Measurements from ENCODE around the gene DCN.

The DCN gene

DNA sequence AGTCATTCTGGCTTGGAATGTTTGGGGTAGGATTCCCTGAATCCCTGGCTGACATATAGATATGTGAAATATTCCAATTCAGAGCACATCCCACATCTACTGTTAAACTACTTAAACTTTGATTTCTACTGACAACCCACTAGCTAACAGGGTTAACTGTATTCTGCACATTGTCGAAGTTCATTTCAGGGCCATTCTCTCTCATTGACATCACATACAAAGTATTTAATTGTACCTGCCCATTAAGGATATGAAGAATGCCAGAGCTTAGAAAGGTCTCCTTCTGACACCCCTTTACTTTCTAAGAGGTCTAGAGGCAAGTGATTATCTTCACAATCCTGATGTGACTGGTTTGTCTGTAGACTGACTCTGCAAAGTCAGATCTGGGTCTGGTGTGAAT is 2.8 kb upstream of the DCN start:
- DNase-seq (no peak), ATAC-seq (no peak)

DNA sequence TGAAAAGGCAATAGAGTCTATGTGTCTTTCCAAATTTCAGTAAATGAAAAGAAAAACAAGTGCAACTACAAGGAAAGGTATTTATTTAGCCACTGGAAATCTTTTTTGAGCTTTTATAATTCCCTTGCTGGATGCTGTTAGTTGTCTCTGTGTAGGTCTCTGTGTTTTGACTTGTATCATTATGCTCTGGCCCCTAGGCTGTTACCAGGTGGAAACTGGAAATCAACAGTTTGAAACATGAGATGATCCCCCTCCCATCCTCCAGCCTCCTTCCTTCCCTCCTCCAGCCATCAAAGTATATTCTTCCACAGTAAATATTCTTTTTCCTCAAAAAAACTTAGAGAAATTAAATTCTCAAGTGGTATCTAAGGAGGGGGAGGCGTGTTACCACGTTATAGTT is 934 bp upstream of the DCN start:
- ATAC-seq: no peak

DNA sequence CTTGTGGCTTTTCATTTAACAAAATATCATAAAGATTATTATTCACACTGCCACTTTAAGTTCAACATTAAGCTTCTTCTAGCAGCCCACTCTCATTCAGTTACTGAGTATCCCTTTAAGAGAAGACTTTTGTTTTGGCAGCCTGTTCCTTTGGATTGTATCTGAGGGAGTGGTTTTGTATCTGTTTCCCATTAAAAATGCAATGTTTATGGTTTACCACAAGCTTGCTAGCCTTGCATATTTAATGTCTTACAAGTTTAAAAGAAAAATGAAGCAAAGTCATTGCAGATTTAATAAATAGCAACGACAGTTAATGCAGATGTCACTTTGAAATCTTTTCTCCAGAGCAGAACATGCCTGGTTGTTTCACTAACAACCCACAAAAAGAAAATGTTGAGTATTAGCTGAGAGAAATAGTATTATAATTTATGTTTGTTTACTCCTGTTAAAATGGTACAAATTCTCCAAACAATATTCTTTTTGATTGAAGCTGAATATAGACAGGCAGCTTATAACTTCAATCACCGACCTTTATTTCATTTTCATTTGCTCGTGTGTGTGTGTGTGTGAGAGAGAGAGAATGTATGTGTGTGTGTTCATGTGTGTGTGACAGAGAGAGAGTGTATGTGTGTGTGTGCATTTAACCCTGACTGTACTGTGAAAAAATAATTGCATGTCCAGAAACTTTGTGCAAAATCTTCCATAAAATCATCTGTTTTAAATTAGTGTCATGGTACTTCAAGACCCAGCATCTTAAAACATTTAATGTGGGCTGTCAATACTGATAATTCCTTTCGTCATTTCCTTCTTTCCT is 1.8 kb downstream of the DCN start:
- DNase-seq (no peak), ATAC-seq (no peak)

More for the DNA sequence above, 934 bp upstream of the DCN start:
- no peak for DNase-seq

DNA sequence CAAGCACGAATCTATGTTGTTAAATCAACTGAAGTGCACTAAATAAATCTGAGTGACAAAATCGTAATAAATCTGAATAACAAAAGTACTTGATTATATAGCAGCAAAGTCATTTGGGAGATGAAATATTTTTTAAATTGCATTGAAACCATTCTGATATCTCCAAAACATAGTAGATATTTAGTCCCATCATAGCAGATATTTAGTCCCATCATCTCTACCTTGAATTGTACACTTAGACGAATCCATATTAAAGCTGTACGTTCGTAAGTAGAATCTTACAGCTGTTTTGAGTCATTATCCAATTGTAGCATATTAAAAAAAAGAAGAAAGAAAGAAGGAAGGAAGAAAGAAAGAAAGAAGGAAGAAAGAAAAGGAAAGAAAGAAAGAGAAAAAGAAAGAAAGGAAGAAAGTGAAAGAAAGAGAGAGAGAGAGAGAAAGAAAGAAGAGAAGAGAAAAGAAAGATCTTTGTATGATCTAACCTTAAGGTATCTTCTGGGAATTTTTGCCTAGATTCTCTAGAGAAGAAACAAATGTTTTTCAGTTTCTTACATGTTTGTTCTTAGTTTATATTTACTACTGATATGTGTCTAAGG is 2.6 kb downstream of the DCN start:
- ATAC-seq (no peak), DNase-seq (no peak)

DNA sequence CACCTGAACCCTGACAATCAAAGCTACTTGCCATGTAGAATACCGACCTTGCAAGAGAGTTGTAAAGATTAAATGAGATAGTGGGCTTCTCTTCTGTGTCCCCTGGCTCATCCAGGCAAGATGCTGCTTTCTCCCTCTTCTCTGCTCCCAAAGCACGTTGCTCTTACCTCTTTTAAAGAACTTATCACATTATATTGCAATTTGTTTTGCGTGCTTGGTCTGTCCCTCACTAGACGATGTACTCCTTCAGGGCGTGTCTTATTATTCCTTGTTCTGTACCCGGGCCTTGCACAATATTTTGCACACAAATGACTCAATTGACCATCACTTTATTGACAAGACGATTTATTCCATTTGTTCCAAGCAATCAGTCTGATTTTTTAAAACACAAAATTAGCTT is 3.3 kb downstream of the DCN start:
- ATAC-seq (no peak), DNase-seq (no peak)

DNA sequence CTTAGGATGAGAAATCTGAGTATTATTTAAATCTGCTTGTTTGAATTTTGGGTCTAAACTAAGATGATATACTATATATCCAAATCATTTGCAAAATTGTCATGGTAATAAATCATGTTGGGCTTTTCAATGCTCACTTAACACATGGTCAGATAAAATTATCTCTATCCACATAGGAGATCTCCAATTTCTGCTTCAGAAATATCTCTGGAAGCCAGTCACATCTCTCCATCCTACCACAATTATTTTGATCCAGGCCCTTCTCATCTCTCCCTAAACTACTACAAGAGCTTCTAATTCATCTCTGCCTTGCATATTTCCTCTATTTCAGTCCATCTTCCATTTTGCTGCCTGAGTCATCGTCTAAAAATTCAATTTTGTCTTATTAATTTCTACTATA is 3.8 kb downstream of the DCN start:
- ATAC-seq (no peak), DNase-seq (no peak)

DNA sequence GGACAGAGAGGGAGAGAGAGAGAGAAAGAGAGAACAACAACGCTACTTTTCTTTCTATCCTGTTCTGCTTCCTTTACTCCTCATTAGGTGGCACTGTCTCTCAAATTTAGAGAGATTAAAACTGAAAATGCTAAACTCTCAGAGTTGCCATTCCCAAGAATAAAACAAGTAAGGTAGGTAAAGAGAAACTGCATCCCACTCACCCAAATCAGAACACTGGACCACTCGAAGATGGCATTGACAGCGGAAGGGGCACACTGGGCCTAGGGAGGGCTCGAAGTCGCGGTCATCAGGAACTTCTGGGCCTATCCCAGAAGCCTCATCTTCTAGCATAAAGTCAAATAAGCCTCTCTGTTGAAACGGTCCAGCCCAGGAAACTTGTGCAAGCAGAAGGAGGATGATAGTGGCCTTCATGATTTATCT is 4.5 kb downstream of the DCN start:
- ATAC-seq (no peak), DNase-seq (no peak)

DNA sequence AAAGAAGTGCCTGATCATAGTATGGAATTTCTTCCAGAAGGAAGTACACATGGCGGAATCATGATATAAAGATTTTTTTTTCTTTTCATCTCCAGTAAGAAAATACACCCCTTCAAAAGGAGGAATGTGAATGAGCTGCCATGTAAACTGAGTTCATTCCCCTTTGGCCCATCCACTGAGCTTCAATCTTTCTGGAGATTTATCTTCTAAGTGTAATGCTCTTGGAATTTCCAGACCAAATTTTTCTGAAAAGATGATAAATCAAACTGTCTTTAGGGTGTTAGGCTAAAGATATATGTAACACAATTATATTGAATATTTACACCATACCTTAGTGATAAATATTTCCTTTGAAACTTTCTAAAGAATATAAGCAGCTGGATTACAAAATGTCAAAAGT is 5.2 kb downstream of the DCN start:
- no peak for ATAC-seq
- no peak for DNase-seq

DNA sequence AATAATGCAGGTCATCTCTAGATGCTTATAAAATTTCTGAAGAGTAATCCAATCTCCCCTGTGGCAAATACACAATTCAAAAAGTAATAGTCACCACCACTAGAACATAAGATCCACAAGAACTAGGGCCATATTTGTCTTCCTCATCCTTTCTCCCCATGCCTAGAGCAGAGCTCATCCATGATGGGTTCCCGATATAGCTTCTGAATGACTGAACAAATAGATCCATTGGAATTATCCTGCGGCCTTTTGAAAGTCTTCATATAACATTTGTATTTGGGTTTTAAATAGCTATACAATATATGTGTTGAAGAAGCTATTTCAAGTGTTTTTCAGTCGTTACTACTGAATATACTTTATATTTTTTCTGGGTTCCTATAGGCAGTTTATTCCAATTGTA is 5.7 kb downstream of the DCN start:
- ATAC-seq (no peak), DNase-seq (no peak)

DNA sequence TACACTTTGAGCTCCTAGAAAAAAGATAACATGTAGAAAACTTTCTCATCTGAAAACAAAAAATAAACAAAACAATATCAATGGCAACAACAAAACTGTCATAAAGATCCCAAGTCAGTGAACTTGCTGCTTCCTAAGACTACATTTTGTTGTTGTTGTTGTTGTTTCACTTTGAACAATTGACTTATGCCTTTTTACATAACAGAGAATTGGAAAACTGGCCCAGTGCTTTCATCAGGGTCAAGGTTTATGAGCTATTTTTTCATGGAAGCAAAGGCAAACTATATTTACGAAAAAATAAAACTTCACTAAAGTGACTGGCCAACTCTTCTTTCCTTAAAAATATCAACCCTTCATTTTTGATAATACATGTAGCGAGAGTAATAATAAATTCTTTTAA is 6.3 kb downstream of the DCN start:
- no peak for ATAC-seq

DNA sequence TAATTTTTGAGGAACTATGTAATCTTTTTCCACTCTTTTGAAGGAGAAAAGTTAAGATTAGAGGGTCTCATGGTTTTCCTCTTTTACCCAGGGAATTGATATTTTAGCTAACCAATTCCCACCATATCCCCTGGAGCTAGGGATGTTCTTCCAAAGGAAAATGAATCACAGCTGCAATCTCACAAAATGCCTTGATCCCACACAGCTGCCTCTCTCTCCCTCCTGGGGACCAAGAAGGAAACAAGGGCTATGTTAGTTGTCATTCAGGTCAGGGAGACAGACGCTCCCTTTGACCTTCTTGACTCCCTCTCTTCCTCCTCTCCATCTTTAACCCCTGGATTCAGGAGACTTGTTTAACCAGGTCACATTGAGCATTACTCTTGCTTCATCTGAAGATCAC is 9.5 kb downstream of the DCN start:
- no peak for ATAC-seq
- DNase-seq: no peak

More for the DNA sequence above, 6.3 kb downstream of the DCN start:
- no peak for DNase-seq

DNA sequence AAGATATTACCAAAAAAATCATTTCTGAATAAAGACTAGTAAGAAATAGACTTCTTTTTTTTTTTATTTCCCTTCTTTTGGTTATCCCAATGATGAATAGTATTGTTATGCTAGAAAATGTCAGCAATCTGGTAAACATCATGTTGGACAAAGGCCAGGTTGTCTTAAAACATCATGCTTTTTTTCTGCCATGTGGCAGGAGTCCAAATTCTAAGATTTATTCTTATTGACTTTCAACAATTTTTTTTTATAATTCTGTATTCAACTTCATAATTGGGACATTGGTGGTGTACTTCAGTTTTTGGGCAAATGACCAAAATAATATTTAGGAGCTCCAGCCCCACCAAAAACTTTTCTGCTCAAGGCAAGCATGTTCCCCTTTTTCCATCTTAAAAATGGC is 10.5 kb downstream of the DCN start:
- no peak for ATAC-seq
- DNase-seq: no peak

DNA sequence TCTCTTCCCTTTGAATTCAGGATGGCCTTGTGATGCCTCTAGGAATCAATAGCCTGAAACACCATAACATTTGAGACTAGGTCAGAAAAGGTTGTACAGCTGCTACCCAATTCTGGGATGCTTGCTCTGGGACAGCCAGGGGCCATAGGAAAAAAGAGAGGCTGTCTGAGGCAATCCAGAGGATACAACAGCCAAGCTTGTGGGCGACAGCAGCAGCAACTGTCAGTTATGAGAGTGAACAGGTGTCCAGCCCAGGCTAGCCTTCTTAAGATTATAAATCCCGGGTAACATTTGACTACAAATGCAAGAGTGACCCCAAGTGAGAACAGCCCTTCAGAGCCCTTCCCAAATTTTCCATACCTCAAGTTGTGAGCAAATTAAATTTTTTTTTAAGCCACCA is 11.1 kb downstream of the DCN start:
- no peak for DNase-seq
- ATAC-seq: no peak

DNA sequence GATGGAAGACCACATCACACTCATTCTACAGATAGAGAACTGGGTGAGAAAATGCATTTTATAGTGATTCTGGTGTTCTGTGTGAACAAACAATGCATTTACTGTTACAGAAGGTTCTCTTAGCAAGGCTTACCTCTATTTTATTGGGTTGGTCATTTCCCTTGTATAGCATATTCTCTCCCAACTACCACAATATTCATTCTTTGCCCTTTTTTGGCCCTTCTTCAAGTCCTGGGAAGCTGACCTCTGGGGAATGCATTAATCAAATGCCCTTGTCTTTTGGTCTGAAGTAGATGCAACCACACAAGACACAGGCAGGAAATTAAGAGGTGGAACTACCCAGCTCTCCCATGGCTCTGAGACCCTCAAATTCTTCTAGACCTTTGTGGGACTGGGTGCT is 19.5 kb downstream of the DCN start:
- no peak for DNase-seq

DNA sequence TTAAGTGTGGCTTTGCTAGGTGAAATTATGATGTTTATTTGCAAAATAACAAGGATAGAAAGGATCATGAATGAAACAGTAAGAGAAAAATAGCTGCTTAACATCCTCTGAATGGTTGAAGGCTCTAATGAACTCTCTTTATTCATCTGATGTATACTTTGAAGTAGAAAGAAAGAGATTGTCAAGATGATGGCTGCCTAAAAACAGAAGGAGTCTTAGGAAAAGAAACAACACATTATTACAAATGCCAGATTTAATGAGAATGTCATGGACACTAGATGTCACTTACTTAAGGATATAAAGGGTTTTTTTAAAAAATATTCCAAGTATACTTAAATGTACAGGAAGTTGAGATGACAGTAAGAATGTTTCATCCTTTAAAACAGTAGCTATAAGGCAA is 21.6 kb downstream of the DCN start:
- no peak for ATAC-seq

More for the DNA sequence above, 19.5 kb downstream of the DCN start:
- no peak for ATAC-seq

DNA sequence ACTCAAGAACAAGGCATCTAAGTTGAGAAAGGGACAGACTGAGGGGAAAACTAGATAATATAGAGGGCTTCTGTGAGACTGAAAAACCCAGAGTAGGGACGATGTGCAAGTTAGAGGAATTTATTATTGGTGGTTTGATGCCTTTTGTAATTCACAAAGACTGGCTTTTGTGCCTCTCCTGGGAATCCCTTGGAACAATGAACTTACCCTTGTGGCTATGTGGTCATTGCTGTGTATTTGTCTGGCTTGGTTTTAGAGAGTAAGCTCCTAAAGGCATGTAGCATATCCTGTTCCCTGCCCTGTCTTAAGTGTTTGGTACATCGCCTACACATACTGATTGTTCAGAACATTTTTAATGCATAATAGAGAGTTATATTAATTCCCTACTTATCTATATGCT is 26.6 kb downstream of the DCN start:
- ATAC-seq: no peak
- DNase-seq: no peak

More for the DNA sequence above, 21.6 kb downstream of the DCN start:
- no peak for DNase-seq

DNA sequence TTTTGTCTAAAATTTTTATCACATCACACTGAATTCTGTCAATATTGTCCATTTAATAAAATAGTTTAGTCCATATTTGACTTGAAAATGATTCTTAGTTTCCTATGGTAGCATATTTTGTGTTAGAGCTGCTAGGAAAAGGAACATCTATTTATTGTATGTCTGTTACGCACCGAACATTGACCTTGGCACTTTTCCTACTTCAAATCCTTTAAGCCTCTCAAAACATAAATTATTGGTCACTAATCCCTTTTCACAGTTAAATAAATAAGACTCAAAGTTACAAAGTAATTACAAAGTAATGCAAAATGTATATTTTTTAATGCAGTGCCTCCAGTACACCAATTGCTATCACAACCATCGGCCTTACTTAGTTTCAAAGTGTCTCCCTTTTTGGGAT is 28.5 kb downstream of the DCN start:
- no peak for ATAC-seq
- no peak for DNase-seq

DNA sequence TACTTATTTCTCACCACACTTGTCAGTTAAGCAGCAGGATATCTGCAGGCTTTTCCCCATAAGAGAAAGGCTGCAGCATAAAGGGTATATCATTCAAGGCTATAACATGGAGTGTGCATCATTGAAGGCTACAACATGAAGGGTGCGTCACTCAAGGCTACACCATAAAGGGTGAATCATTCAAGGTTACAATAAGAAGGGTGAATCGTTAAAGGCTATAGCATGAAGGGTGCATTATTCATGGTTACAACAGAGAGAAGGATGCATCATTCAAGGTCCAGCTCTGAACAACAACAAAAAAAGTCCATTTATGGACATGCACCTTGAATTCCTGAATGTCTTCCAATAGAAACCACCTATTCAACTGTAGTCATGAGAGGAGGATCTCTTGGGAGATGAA is 38.6 kb downstream of the DCN start:
- ATAC-seq: no peak
- DNase-seq: no peak

DNA sequence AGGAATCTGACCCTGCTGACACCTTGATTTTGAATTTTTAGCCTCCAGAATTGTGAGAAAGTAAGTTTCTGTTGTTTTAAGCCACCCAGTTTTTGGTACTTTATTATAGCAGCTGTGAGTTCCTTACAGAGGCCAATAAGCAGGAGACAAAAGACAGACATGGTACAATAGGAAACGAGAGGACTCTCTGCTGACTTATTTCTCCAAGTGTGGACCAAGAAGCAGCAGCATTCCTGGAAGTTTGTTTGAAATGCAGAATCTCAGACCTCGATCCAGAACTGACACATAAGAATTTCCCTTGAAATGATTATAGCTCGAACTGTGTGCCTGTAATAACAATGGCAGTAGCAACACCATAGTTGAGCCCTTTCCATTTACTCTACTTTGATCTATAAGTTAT is 39.4 kb downstream of the DCN start:
- DNase-seq: no peak
- no peak for ATAC-seq

DNA sequence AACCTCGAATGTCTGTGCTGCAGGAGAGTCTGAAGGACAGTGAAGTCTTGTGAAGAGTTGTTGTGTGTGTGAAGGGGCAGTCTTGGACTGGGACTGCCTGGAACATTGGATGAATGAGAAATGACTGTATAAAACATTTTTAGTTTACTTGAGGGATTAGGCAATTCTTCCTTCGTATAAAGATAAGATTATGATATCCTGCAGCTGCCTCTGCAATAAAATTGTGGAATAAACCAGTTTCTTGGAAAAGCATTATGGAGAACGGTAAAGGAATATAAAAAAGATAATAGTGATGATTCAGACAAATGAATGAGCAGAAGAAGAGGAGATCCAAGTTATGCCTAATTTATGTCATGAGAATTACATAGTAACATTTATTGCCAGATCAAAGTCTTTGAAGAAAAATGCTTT is 40.4 kb downstream of the DCN start:
- no peak for DNase-seq

DNA sequence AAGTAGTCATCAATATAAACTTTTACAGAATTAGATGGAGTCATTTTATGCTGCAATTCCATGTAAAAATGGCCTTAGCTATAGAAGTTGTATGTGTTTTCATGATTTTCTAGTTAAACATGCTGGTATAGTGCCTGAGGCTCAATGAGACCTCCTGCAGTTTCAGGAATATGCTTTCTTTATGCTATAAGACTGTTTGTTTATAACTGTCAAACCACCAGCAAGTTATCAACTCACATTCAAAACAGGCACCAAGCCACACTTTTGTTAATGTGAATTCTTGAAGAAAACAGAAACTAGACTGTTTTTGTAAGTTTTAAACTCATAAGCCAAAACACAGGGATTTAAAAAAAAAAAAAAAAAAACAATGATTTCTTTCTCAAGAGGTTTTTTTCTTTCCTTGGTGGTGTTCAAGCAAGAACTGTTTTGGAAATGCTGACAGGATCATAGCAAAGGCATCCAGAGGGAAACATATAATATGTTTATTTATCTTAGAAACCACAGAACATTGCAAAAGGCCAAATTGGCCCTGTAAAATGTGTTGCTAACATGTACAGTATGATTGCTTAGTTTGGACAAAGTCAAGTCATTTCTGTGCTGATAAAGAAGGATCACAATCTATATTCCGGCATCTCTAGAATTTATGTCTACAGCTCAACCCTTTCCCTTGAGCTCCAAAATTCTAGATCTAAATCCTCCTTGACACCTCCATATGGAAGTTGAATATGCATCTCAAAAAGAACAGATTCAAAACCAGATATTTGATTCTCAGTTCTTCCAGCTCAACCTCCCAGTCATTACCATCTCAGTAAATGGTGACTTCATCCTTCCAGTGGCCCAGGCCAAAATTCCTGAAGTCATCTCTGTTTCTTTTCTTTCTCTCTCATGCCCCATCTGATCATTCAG is 42.3 kb downstream of the DCN start:
- ATAC-seq: no peak
- no peak for DNase-seq

More for the DNA sequence above, 40.4 kb downstream of the DCN start:
- ATAC-seq: no peak

DNA sequence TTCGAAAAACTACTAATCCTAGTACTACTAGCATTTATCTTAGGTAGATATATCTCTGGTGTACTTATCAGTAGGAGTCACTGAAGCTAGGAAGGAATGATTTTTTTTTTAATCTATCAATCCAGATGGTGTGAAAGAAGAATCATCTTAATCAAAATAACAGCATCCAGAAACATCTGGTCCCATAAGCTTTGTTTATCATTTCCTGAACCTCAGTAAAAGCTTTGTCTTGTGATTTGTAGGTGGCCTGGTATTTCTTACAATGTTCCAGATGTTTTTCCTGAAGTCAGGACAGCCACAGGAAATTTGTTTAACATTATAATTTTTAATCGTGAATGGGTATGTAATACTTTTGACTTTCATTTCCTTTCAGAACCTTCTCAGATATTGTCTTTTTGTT is 43.3 kb downstream of the DCN start:
- DNase-seq (no peak), ATAC-seq (no peak)

DNA sequence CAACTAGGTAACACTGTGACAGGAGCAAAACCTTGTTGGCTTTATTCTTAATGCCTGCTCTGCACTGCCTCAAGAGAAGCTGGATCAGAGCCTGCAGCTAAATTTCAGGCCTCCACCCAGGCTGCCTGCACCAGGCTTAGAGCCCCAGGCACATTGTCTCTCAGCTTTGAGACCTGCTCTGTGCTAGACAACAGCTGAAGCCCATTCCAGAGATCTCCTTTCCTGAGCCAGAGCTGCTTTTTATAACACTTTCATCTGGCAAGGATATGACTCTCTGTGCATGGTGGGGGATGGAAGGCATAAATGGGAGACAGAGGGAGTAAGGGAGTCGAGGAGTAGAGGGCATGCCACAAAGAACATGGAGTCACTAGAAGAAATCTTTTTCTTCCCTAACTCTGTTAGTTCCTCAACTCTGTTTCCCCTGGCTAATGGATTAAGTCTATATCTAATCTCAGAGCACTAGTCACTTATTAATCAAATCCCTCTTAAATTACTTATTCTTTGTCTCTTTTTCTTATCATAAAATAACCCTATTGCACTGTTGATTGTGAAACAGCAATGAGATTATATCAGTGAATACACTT is 44.2 kb downstream of the DCN start:
- no peak for DNase-seq
- ATAC-seq: no peak

Measured in stimulated activated naive CD8-positive, alpha-beta T cell treated with anti-CD3 and anti-CD28 coated beads, Interleukin-15, Interleukin-2, amounts not matched to agents 100 U/mL and 50 U/mL, for 24 hours (primary cell).